PFSK-1 (cell line): ENCODE measurements around the gene KCNC3.

Experiments
- FOXP2 ChIP-seq: optimal IDR thresholded peaks from 2 replicates; pipeline ENCODE3; 2011; ENCODE audit warnings: borderline replicate concordance, control low read depth, inconsistent platforms; ENCODE audit not compliant: insufficient read depth; ENCODE audit errors: extremely low read length, extremely low read depth
- POLR2AphosphoS5 ChIP-seq: IDR thresholded peaks from 2 replicates; pipeline ENCODE4 v1.6.1; 2012; ENCODE audit warnings: low read depth, mild to moderate bottlenecking, control low read depth, low read length, moderate library complexity
- REST ChIP-seq, 2 experiments: IDR thresholded peaks; 2 replicates each; pipeline versions ENCODE4 v1.6.1 to v1.8.0; 2011 to 2012; ENCODE audit warnings: low read depth in 2 of 2, low read length in 2 of 2, control low read depth in 1 of 2, inconsistent platforms in 1 of 2, mild to moderate bottlenecking in 1 of 2, moderate library complexity in 1 of 2; ENCODE audit not compliant: insufficient read depth in 1 of 2
- SIN3A ChIP-seq: IDR thresholded peaks from 2 replicates; pipeline ENCODE4 v1.6.1; 2012; ENCODE audit warnings: mild to moderate bottlenecking, low read length, moderate library complexity, borderline replicate concordance; ENCODE audit not compliant: insufficient read depth
- TAF1 ChIP-seq: IDR thresholded peaks from 2 replicates; pipeline ENCODE4 v1.6.1; 2012; ENCODE audit warnings: low read length, control low read depth, borderline replicate concordance; ENCODE audit not compliant: insufficient read depth

Gene KCNC3

DNA sequence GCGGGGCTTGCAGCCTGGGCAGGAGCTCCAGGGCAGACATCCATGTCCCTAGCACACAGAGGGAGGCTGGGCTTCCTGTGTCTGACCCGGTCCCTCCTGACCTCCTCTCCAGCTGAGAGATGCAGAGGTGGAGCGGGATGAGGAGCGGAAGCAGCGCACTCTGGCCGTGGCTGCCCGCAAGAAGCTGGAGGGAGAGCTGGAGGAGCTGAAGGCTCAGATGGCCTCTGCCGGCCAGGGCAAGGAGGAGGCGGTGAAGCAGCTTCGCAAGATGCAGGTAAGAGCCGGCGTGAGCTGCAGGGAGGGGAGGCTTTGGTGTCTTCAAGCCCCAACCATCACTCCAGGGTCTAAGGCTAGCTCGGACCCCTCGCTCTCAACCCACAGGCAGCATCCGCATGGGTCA, 38.4 kb downstream of the KCNC3 start:
- TF ChIP-seq TAF1 (no peak), POLR2AphosphoS5 (no peak), FOXP2 (no peak), SIN3A (no peak), REST (IDR thresholded peaks at IDR 0.05; ENCODE audit: insufficient read depth in 1 of 2, low read depth in 2 of 2, low read length in 2 of 2) (no peak)

- no peak for TF ChIP-seq TAF1
- no peak for TF ChIP-seq POLR2AphosphoS5
- no peak for TF ChIP-seq SIN3A
- TF ChIP-seq FOXP2, result no peak
- no peak for TF ChIP-seq REST (IDR thresholded peaks at IDR 0.05; ENCODE audit: insufficient read depth in 1 of 2, low read depth in 2 of 2, low read length in 2 of 2)
Measured at GRCh38 chr19:50290011-50290410, 39.2 kb downstream of the KCNC3 start.

- TF ChIP-seq FOXP2 (no peak), REST (IDR thresholded peaks at IDR 0.05; ENCODE audit: insufficient read depth in 1 of 2, low read depth in 2 of 2, low read length in 2 of 2) (no peak), POLR2AphosphoS5 (no peak), SIN3A (no peak), TAF1 (no peak)
Measured at GRCh38 chr19:50288954-50289353, 40.2 kb downstream of the KCNC3 start.

DNA sequence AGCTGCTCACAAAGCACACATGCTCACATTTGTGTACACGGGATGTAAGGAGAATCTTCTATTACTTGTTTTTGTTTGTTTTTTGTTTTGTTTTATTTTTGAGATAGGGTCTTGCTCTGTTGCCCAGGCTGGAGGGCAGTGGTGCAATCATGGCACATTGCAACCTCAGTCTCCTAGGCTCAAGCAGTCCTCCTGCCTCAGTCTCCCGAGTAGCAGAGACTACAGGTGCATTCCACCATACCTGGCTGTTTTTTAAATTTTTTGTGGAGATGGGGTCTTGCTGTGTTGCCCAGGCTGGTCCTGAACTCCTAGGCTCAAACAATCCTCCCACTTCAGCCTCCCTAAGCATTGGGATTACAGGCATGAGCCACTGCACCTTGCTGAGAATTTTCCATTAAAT, 41.8 kb downstream of the KCNC3 start:
- TF ChIP-seq FOXP2 (no peak), POLR2AphosphoS5 (no peak), SIN3A (no peak)

- TF ChIP-seq SIN3A, result no peak
- TF ChIP-seq REST (IDR thresholded peaks at IDR 0.05; ENCODE audit: insufficient read depth in 1 of 2, low read depth in 2 of 2, low read length in 2 of 2), result no peak
- TF ChIP-seq FOXP2, result no peak
- TF ChIP-seq TAF1, result no peak
- no peak for TF ChIP-seq POLR2AphosphoS5
Measured at GRCh38 chr19:50286443-50286842, 42.7 kb downstream of the KCNC3 start.
